ENCODE results near the gene RASIP1. TPM values are rescaled to one million over a fixed set of nuclear protein-coding genes. Genes with fewer than 3 reads are reported as not detected.
"Not testable (repeated sequence)": the region's sequence is repeated elsewhere in the genome, so short reads cannot be mapped to it uniquely, and the experiment has no call there.

The RASIP1 gene
- total RNA-seq, 1 donor from 2014 or later, result 0.62 TPM

DNA sequence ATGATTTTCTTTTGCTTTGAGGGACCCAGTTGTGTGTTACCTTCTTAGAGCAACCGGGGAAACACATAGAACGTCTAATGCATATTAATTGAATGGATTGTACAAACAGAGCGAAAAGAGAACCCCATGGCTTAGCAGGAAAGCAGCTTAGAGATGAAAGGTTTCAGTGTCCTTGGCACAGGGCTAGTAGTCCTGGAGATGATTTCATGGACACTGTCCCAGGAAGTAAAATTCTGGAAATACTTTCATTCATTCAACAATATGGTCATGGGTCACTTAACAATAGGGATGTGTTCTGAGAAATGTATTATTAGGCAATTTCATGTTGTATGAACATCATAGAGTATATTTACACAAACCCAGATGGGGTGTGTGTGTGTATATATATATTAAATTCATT is 54.3 kb downstream of the RASIP1 start:
- Mint-ChIP-seq H3K27ac (ENCODE audit: unreplicated experiment) (no peak overlapping the region), H3K4me3 (ENCODE audit: unreplicated experiment) (no peak overlapping the region), H3K27me3 (ENCODE audit: low read depth) (no peaks in the 10 kb centered on the region), H3K9me3 (ENCODE audit: low read depth) (no peaks in the 10 kb centered on the region), H3K36me3 (ENCODE audit: low read depth) (no peaks in the 10 kb centered on the region), H3K4me1 (ENCODE audit: low read depth) (no peaks in the 10 kb centered on the region)
- DNase-seq (ENCODE audit: low spot score), result no peak
- TF ChIP-seq, protein P1, sequence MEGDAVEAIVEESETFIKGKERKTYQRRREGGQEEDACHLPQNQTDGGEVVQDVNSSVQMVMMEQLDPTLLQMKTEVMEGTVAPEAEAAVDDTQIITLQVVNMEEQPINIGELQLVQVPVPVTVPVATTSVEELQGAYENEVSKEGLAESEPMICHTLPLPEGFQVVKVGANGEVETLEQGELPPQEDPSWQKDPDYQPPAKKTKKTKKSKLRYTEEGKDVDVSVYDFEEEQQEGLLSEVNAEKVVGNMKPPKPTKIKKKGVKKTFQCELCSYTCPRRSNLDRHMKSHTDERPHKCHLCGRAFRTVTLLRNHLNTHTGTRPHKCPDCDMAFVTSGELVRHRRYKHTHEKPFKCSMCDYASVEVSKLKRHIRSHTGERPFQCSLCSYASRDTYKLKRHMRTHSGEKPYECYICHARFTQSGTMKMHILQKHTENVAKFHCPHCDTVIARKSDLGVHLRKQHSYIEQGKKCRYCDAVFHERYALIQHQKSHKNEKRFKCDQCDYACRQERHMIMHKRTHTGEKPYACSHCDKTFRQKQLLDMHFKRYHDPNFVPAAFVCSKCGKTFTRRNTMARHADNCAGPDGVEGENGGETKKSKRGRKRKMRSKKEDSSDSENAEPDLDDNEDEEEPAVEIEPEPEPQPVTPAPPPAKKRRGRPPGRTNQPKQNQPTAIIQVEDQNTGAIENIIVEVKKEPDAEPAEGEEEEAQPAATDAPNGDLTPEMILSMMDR (IDR thresholded peaks at IDR 0.05), result no peak

GRCh38 chr19:48685583-48685982 is 54.8 kb downstream of the RASIP1 start:
- no peak for DNase-seq (ENCODE audit: low spot score)
- Mint-ChIP-seq H3K36me3 (ENCODE audit: low read depth) (no peaks in the 10 kb centered on the region), H3K4me3 (ENCODE audit: unreplicated experiment) (no peak overlapping the region), H3K27ac (ENCODE audit: unreplicated experiment) (no peak overlapping the region), H3K9me3 (ENCODE audit: low read depth) (no peaks in the 10 kb centered on the region), H3K4me1 (ENCODE audit: low read depth) (no peaks in the 10 kb centered on the region), H3K27me3 (ENCODE audit: low read depth) (no peaks in the 10 kb centered on the region)
- TF ChIP-seq, protein P1 (IDR thresholded peaks at IDR 0.05), result no peak

DNA sequence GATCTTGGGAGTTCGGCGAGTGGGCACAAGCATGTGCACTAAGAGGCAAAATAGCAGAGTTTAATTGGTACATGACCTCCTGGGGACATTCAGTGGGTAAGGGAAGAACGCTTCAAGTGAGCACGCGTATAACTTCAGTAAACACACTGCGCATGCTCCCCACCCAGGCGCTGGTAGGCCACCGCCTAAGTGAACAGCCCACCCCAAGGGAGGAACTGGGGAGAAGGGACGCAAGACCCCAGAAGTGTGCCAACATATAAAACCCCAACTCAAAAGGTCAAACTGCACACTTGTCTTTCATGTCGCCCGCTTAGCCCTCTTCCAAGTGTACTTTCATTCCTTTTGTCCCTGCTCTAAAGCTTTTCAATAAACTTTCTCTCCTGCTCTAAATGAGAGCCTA is 57.1 kb downstream of the RASIP1 start:
- TF ChIP-seq, protein P1 (IDR thresholded peaks at IDR 0.05), result no peak
- no peaks in the 10 kb centered on the region for H3K9me3 Mint-ChIP-seq (ENCODE audit: low read depth)
- no peaks in the 10 kb centered on the region for H3K4me1 Mint-ChIP-seq (ENCODE audit: low read depth)
- no peaks in the 10 kb centered on the region for H3K36me3 Mint-ChIP-seq (ENCODE audit: low read depth)
- H3K4me3 Mint-ChIP-seq (ENCODE audit: unreplicated experiment), result no peak overlapping the region
- H3K27me3 Mint-ChIP-seq (ENCODE audit: low read depth), result no peaks in the 10 kb centered on the region
- H3K27ac Mint-ChIP-seq (ENCODE audit: unreplicated experiment), result no peak overlapping the region
- DNase-seq (ENCODE audit: low spot score), result no peak

DNA sequence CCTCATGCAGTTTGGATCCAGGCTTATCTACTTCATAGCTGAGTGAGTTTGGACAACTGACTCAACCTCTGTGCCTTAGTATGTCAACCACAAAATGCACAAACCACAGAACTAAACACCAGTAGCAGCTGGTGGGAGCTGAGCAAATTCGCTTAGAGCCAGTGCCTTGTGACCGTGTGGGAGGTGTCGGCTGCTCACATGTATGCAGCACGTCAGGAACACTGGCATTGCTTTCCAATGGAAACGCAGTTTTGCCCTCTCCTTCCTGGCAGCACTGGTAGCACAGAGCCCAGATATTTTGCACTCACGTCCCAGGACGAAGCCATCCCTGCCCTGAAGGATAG is 59.3 kb downstream of the RASIP1 start:
- H3K27ac Mint-ChIP-seq (ENCODE audit: unreplicated experiment), result no peak overlapping the region
- no peak overlapping the region for H3K4me3 Mint-ChIP-seq (ENCODE audit: unreplicated experiment)
- no peaks in the 10 kb centered on the region for H3K4me1 Mint-ChIP-seq (ENCODE audit: low read depth)
- no peaks in the 10 kb centered on the region for H3K27me3 Mint-ChIP-seq (ENCODE audit: low read depth)
- no peaks in the 10 kb centered on the region for H3K9me3 Mint-ChIP-seq (ENCODE audit: low read depth)
- TF ChIP-seq, protein P1 (IDR thresholded peaks at IDR 0.05), result no peak
- no peaks in the 10 kb centered on the region for H3K36me3 Mint-ChIP-seq (ENCODE audit: low read depth)
- no peak for DNase-seq (ENCODE audit: low spot score)

DNA sequence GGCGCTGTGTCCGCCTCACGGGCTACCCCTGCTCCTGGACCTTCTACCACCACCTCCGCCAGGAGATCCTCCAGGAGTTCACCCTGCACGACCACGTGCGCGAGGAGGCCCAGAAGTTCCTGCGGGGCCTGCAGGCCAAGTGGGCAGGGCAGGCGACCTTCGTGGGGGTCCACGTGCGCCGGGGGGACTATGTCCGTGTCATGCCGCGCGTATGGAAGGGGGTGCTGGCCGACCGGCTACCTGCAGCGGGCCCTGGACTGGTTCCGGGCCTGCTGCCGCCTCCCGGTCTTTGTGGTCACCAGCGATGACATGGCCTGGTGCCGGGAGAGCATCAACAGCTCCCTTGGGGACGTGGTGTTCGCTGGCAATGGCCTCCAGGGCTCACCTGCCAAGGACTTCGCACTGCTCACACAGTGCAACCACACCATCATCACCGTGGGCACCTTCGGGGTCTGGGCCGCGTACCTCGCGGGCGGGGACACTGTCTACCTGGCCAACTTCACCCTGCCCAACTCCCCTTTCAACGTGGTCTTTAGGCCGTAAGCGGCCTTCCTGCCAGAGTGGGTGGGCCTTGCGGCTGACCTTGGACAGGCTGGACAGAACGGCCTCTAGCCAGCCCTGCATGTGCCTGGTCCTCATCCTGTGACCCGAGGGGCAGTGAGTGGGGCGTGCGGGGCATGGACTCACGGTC is 59.8 kb downstream of the RASIP1 start:
- peaks cover under 1% of the 10 kb centered on the region for H3K4me1 Mint-ChIP-seq (ENCODE audit: low read depth)
- TF ChIP-seq, protein P1 (IDR thresholded peaks at IDR 0.05), result no peak
- no peak for DNase-seq (ENCODE audit: low spot score)
- no peak overlapping the region for H3K4me3 Mint-ChIP-seq (ENCODE audit: unreplicated experiment)
- H3K9me3 Mint-ChIP-seq (ENCODE audit: low read depth), result no peaks in the 10 kb centered on the region
- no peaks in the 10 kb centered on the region for H3K27me3 Mint-ChIP-seq (ENCODE audit: low read depth)
- no peak overlapping the region for H3K27ac Mint-ChIP-seq (ENCODE audit: unreplicated experiment)
- H3K36me3 Mint-ChIP-seq (ENCODE audit: low read depth), result no peaks in the 10 kb centered on the region

DNA sequence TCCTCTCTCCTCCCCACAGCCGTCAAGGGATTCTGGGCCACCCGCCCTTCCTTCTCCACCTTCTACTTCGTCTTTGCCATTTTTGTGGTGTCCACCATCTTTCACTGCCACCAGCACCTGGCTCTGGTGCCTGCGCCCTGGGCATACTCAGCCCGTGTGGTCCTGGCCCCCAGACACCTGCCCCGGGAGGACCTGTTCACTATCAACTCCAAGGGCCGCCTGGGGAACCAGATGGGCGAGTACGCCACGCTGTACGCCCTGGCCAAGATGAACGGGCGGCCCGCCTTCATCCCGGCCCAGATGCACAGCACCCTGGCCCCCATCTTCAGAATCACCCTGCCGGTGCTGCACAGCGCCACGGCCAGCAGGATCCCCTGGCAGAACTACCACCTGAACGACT is 60.4 kb downstream of the RASIP1 start:
- not testable (repeated sequence) for H3K27ac Mint-ChIP-seq (ENCODE audit: unreplicated experiment); H3K27me3 Mint-ChIP-seq (ENCODE audit: low read depth); H3K4me1 Mint-ChIP-seq (ENCODE audit: low read depth); H3K9me3 Mint-ChIP-seq (ENCODE audit: low read depth); H3K4me3 Mint-ChIP-seq (ENCODE audit: unreplicated experiment); H3K36me3 Mint-ChIP-seq (ENCODE audit: low read depth); DNase-seq (ENCODE audit: low spot score)

Measured in chondrocyte (in vitro differentiated cells).